Hepatocyte (in vitro differentiated cells): ENCODE results near the gene L3HYPDH. TPM values are rescaled to one million over a fixed set of nuclear protein-coding genes. Genes with fewer than 3 reads are reported as not detected.
"Not testable (repeated sequence)": the region's sequence is repeated elsewhere in the genome, so short reads cannot be mapped to it uniquely, and the experiment has no call there.

ENCODE experiments used
- DNase-seq: peaks from one replicate; pipeline ENCODE4 v3.0.0-alpha.2; 2016; ENCODE audit warnings: low spot score
- H2AFZ ChIP-seq: fragments of 200-600 bp; sonication (generic); 2 replicates; pipeline ENCODE4 v1.6.0; 2016; ENCODE audit warnings: antibody characterized with exemption, mild to moderate bottlenecking
- H3K27ac ChIP-seq: fragments of 200-600 bp; sonication (generic); 2 replicates; pipeline ENCODE4 v1.5.1; 2016; ENCODE audit warnings: mild to moderate bottlenecking
- H3K27me3 ChIP-seq: fragments of 200-600 bp; sonication (generic); 2 replicates; pipeline ENCODE4 v1.6.1; 2016
- H3K36me3 ChIP-seq: fragments of 200-600 bp; sonication (generic); replicated peaks from 2 replicates; pipeline ENCODE4 v1.5.1; 2016; ENCODE audit warnings: low read depth; ENCODE audit not compliant: insufficient read depth
- H3K4me1 ChIP-seq: fragments of 200-600 bp; sonication (generic); 2 replicates; pipeline ENCODE4 v1.5.1; 2016; ENCODE audit warnings: mild to moderate bottlenecking, moderate library complexity; ENCODE audit not compliant: insufficient read depth
- H3K4me2 ChIP-seq: fragments of 200-600 bp; sonication (generic); 2 replicates; pipeline ENCODE4 v1.6.0; 2016
- H3K4me3 ChIP-seq: fragments of 200-600 bp; sonication (generic); 2 replicates; pipeline ENCODE4 v1.5.1; 2016; ENCODE audit warnings: mild to moderate bottlenecking
- H3K79me2 ChIP-seq: fragments of 200-600 bp; sonication (generic); 2 replicates; pipeline ENCODE4 v1.6.0; 2017; ENCODE audit warnings: mild to moderate bottlenecking
- H3K9me2 ChIP-seq: fragments of 200-600 bp; sonication (generic); replicated peaks from 2 replicates; pipeline ENCODE4 v1.6.0; 2017; ENCODE audit warnings: mild to moderate bottlenecking; ENCODE audit not compliant: insufficient read depth
- H3K9me3 ChIP-seq: fragments of 200-600 bp; sonication (generic); 2 replicates; pipeline ENCODE4 v1.5.1; 2016; ENCODE audit warnings: low read depth, mild to moderate bottlenecking
- H4K20me1 ChIP-seq: fragments of 200-600 bp; sonication (generic); 2 replicates; pipeline ENCODE4 v1.6.0; 2016; ENCODE audit warnings: mild to moderate bottlenecking; ENCODE audit not compliant: insufficient read depth, poor library complexity, severe bottlenecking
- EZH2 ChIP-seq: fragments of 200-600 bp; sonication (generic); IDR thresholded peaks from 2 replicates; pipeline ENCODE4 v1.6.1; 2016; ENCODE audit warnings: antibody characterized with exemption, mild to moderate bottlenecking, borderline replicate concordance
- EZH2phosphoT487 ChIP-seq: fragments of 200-600 bp; sonication (generic); IDR thresholded peaks from one replicate; pipeline ENCODE4 v1.6.1; 2018; ENCODE audit warnings: antibody characterized with exemption, mild to moderate bottlenecking, low read depth, moderate library complexity; ENCODE audit not compliant: unreplicated experiment, severe bottlenecking
- WGBS: methylation state at CpG from one replicate; pipeline ENCODE4 v1.1.6; 2016; ENCODE audit warnings: low lambda C conversion rate; ENCODE audit errors: missing lambda C conversion rate; 5-methylcytosine and 5-hydroxymethylcytosine counted together
- polyA plus RNA-seq: library from polyadenylated mRNA; unstranded; fragments of >200 nt; fragmentation: Nextera tagmentation; extraction: Ambion mirVana; gene quantifications from 2 replicates; pipeline ENCODE4 v1.2.1, GENCODE V29; 2016
- total RNA-seq: library from RNA; depleted of rRNA; stranded (reverse); fragments of >200 nt; gene quantifications from 2 replicates; pipeline ENCODE4 v1.2.3, GENCODE V29; 2014
- TF ChIP-seq, protein P1 (sequence below): fragments of 200-600 bp; sonication (generic); IDR thresholded peaks from 2 replicates; pipeline ENCODE4 v1.5.1; 2016; ENCODE audit warnings: antibody characterized with exemption, mild to moderate bottlenecking; ENCODE audit not compliant: poor library complexity

Gene L3HYPDH
- total and polyA plus RNA-seq, 2 experiments from 2014 or later, result 20.3 to 36.2 TPM

DNA sequence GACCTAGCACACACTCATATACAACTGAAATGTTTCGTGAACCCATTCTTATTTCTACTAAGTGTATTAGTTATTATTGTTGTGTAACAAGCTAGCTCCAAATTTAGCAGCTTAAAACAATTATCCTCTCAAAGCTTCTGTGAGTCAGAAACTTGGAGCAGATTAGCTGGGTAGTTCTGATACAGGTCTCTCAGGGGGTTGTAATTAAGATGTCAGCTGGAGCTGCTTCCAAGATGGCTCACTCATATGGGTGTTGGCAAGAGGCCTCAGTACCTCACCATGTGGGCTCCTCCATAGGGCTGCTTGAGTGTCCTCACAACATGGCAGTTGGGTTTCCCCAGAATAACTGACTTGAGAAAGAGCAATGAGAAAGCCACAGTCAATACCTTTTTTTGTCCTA is 28.8 kb downstream of the L3HYPDH start:
- H2AFZ ChIP-seq, result no peak overlapping the region
- H3K4me1 ChIP-seq, result no peaks in the 10 kb centered on the region
- WGBS, result 100% methylated on average over 1 of the region's 1 CpG
- no peaks in the 10 kb centered on the region for H3K9me3 ChIP-seq
- H3K79me2 ChIP-seq, result no peaks in the 10 kb centered on the region
- H3K36me3 ChIP-seq, result no peaks in the 10 kb centered on the region
- no peaks in the 10 kb centered on the region for H3K9me2 ChIP-seq
- no peaks in the 10 kb centered on the region for H3K27me3 ChIP-seq
- H3K4me2 ChIP-seq, result no peak overlapping the region
- no peaks in the 10 kb centered on the region for H4K20me1 ChIP-seq
- H3K27ac ChIP-seq, result no peak overlapping the region
- H3K4me3 ChIP-seq, result no peak overlapping the region
- no peak for TF ChIP-seq EZH2
- DNase-seq, result no peak

DNA sequence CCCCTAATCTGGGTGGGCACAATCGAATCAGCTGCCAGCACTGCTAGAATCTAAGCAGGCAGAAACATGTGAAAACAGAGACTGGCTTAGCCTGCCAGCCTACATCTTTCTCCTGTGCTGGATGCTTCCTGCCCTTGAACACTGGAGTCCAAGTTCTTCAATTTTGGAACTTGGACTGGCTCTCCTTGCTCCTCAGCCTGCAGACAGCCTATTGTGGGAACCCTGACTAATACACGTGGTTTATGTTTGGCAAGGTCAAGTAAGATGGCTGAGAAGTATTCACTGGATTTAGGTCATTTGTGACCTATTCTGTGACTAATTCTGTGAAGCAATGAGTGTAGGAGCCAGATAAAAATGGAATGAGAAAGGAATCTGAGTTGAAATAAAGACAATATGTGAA is 30.1 kb downstream of the L3HYPDH start:
- no peaks in the 10 kb centered on the region for H3K79me2 ChIP-seq
- H3K27me3 ChIP-seq, result no peaks in the 10 kb centered on the region
- no peaks in the 10 kb centered on the region for H3K36me3 ChIP-seq
- H4K20me1 ChIP-seq, result no peaks in the 10 kb centered on the region
- no peak overlapping the region for H3K4me3 ChIP-seq
- no peak overlapping the region for H3K4me2 ChIP-seq
- 47% methylated on average over 2 of the region's 2 CpGs for WGBS
- TF ChIP-seq EZH2phosphoT487 (no peak), EZH2 (no peak)
- TF ChIP-seq, protein P1, sequence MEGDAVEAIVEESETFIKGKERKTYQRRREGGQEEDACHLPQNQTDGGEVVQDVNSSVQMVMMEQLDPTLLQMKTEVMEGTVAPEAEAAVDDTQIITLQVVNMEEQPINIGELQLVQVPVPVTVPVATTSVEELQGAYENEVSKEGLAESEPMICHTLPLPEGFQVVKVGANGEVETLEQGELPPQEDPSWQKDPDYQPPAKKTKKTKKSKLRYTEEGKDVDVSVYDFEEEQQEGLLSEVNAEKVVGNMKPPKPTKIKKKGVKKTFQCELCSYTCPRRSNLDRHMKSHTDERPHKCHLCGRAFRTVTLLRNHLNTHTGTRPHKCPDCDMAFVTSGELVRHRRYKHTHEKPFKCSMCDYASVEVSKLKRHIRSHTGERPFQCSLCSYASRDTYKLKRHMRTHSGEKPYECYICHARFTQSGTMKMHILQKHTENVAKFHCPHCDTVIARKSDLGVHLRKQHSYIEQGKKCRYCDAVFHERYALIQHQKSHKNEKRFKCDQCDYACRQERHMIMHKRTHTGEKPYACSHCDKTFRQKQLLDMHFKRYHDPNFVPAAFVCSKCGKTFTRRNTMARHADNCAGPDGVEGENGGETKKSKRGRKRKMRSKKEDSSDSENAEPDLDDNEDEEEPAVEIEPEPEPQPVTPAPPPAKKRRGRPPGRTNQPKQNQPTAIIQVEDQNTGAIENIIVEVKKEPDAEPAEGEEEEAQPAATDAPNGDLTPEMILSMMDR, result no peak
- H2AFZ ChIP-seq, result no peak overlapping the region
- no peaks in the 10 kb centered on the region for H3K9me3 ChIP-seq
- no peak overlapping the region for H3K27ac ChIP-seq
- no peaks in the 10 kb centered on the region for H3K4me1 ChIP-seq
- H3K9me2 ChIP-seq, result no peaks in the 10 kb centered on the region
- no peak for DNase-seq

DNA sequence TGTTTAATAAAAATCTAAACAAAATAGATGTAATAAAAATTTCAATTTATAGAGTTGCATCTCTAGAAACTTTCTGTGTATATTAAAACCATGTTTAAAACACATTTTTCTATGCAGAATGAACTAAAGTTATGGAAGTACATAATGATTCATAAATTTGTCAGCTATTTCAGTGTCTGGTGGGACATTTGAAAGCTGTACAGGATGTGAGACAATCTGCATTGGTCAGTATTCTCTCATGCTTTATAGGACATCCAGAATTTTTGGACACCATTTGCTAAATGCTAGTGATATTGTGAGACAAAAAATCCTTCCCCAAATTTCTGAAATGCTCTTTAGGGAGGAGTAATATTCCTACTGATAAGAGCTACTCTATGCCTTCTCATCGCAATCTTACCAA is 32.4 kb downstream of the L3HYPDH start:
- Histone ChIP-seq H3K27me3 (no peaks in the 10 kb centered on the region), H4K20me1 (no peaks in the 10 kb centered on the region), H3K9me3 (no peaks in the 10 kb centered on the region), H3K9me2 (no peaks in the 10 kb centered on the region), H3K79me2 (no peaks in the 10 kb centered on the region), H3K4me2 (no peak overlapping the region), H3K4me3 (no peak overlapping the region), H3K4me1 (no peaks in the 10 kb centered on the region), H3K36me3 (no peaks in the 10 kb centered on the region), H2AFZ (no peak overlapping the region), H3K27ac (no peak overlapping the region)
- DNase-seq, result no peak
- no peak for TF ChIP-seq EZH2
- TF ChIP-seq EZH2phosphoT487, result no peak
- TF ChIP-seq, protein P1, result no peak
- WGBS, result 97% methylated on average over 1 of the region's 1 CpG

DNA sequence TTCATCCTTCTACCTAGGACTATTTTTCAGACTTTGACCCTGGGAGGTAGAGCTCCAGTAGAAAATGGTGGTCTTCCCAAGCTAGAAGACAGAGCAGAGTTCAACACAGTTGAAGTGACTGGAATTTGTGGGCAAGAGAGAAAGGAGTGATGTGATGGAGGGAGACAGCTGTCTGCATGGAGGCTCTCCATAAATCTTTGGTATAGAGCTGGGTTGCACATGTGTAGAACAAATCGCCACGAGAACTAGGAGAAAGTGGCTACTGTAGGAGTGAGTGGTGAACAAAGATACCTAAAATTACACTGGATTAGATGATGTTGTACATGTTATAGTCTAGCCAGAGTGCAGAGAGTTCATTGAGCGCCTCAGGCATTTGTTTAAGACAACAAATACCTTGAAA is 33.5 kb downstream of the L3HYPDH start:
- H3K4me1 ChIP-seq, result no peaks in the 10 kb centered on the region
- 94% methylated on average over 3 of the region's 3 CpGs for WGBS
- H3K79me2 ChIP-seq, result no peaks in the 10 kb centered on the region
- H3K4me2 ChIP-seq, result no peak overlapping the region
- no peaks in the 10 kb centered on the region for H3K36me3 ChIP-seq
- no peak overlapping the region for H2AFZ ChIP-seq
- no peaks in the 10 kb centered on the region for H3K27me3 ChIP-seq
- no peaks in the 10 kb centered on the region for H3K9me2 ChIP-seq
- no peaks in the 10 kb centered on the region for H3K9me3 ChIP-seq
- no peaks in the 10 kb centered on the region for H4K20me1 ChIP-seq
- no peak overlapping the region for H3K4me3 ChIP-seq
- TF ChIP-seq EZH2phosphoT487 (no peak), EZH2 (no peak)
- TF ChIP-seq, protein P1, result no peak
- no peak for DNase-seq
- H3K27ac ChIP-seq, result no peak overlapping the region

DNA sequence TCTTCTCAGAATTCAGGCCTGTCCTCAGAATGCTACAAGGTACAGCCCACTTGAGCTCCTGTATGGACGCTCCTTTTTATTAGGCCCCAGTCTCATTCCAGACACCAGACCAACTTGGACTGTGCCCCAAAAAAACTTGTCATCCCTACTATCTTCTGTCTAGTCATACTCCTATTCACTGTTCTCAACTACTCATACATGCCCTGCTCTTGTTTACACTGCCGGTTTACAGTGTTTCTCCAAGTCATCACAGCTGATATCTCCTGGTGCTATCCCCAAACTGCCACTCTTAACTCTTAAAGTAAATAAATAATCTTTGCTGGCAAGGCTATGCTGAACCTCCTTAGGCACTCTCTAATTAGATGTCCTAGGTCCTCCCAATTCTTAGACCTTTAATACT is 35.5 kb downstream of the L3HYPDH start:
- H3K4me2 ChIP-seq, H3K9me2 ChIP-seq, H3K9me3 ChIP-seq, H3K27me3 ChIP-seq, H3K4me3 ChIP-seq, H3K27ac ChIP-seq, DNase-seq, H2AFZ ChIP-seq, H3K79me2 ChIP-seq, H3K36me3 ChIP-seq, H4K20me1 ChIP-seq, H3K4me1 ChIP-seq: not testable (repeated sequence)
- WGBS, result 40% methylated on average over 2 of the region's 2 CpGs
